Gastrocnemius medialis (tissue), 4 donors: Measurements from ENCODE around the gene ST6GAL2.

ENCODE experiments used
- POLR2A ChIP-seq, 2 donors: fragments of 450-650 bp; IDR thresholded peaks; one replicate each; pipeline ENCODE4 v1.6.1; 2017; ENCODE audit warnings: antibody characterized with exemption in 2 of 2, mild to moderate bottlenecking in 2 of 2, moderate library complexity in 2 of 2
- TF ChIP-seq, protein P1 (sequence below), 5 experiments: fragments of 450-650 bp in 3 of 5; fragments of 200-600 bp in 2 of 5; sonication (generic) in 2 of 5; IDR thresholded peaks in 4 of 5; conservative IDR thresholded peaks in 1 of 5; 1 replicate in 4 of 5; 2 replicates in 1 of 5; pipeline ENCODE4 v1.5.1; 2016 to 2019; ENCODE audit warnings: antibody characterized with exemption in 5 of 5, mild to moderate bottlenecking in 3 of 5, moderate library complexity in 3 of 5

DNA sequence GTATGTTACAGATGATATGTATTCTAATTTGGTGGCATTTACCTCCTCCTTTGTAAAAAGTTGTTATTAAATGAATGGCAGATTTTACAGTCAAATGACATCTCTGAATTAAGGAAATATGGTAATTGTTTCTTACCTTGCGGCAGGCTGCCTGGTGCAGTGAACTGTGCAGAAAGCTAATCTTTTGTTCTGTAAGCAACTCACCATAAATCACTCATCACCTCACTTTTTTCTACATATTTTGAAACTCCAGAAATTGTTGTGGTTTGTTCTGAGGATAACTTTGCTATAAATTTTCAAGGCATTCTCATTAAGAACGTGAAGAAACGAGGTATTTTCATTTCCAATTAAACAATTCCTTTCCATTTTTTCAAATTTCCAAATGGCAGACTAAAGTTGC lies 52.7 kb downstream of the ST6GAL2 start:
- TF ChIP-seq, protein P1, sequence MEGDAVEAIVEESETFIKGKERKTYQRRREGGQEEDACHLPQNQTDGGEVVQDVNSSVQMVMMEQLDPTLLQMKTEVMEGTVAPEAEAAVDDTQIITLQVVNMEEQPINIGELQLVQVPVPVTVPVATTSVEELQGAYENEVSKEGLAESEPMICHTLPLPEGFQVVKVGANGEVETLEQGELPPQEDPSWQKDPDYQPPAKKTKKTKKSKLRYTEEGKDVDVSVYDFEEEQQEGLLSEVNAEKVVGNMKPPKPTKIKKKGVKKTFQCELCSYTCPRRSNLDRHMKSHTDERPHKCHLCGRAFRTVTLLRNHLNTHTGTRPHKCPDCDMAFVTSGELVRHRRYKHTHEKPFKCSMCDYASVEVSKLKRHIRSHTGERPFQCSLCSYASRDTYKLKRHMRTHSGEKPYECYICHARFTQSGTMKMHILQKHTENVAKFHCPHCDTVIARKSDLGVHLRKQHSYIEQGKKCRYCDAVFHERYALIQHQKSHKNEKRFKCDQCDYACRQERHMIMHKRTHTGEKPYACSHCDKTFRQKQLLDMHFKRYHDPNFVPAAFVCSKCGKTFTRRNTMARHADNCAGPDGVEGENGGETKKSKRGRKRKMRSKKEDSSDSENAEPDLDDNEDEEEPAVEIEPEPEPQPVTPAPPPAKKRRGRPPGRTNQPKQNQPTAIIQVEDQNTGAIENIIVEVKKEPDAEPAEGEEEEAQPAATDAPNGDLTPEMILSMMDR (IDR thresholded peaks at IDR 0.05 in 4 of 5, conservative IDR thresholded peaks at IDR 0.05 in 1 of 5): no peak
- TF ChIP-seq POLR2A (IDR thresholded peaks at IDR 0.05): no peak
